SU-DHL-6 (cell line): Measurements from ENCODE around the gene E2F3.

ENCODE experiments used
- H2AFZ ChIP-seq: fragments of 200-600 bp; sonication (generic); 2 replicates; pipeline ENCODE4 v1.6.1; 2014; ENCODE audit warnings: low read depth, mild to moderate bottlenecking, moderate library complexity, mixed read lengths, antibody characterized with exemption, low read length; ENCODE audit not compliant: severe bottlenecking
- H3F3A ChIP-seq: fragments of 200-600 bp; shearing (Covaris generic); 2 replicates; pipeline ENCODE4 v1.6.0; 2016; ENCODE audit warnings: antibody characterized with exemption, mild to moderate bottlenecking; ENCODE audit not compliant: insufficient read depth
- H3K27ac ChIP-seq: fragments of 200-600 bp; sonication (generic); 2 replicates; pipeline ENCODE4 v1.5.1; 2016; ENCODE audit warnings: low read depth, mild to moderate bottlenecking, low read length, moderate library complexity, mixed read lengths
- H3K27me3 ChIP-seq: fragments of 200-600 bp; sonication (generic), shearing (Covaris generic); 2 replicates; pipeline ENCODE4 v1.6.0; 2014; ENCODE audit warnings: mild to moderate bottlenecking, low read length
- H3K36me3 ChIP-seq: fragments of 200-600 bp; sonication (generic); 2 replicates; pipeline ENCODE4 v1.6.1; 2014; ENCODE audit warnings: mild to moderate bottlenecking, low read length, mixed read lengths
- H3K4me2 ChIP-seq: fragments of 300-600, 200-600 bp; shearing (Covaris generic), sonication (generic); 2 replicates; pipeline ENCODE4 v1.6.0; 2014; ENCODE audit warnings: low read length, low read depth, mild to moderate bottlenecking; ENCODE audit not compliant: poor library complexity, severe bottlenecking
- H3K4me3 ChIP-seq: fragments of 200-600 bp; sonication (generic); 2 replicates; pipeline ENCODE4 v1.5.1; 2014; ENCODE audit warnings: antibody characterized with exemption, low read length, mild to moderate bottlenecking, mixed read lengths; ENCODE audit not compliant: insufficient read depth, poor library complexity, severe bottlenecking
- H3K79me2 ChIP-seq: fragments of 200-600 bp; sonication (generic); 2 replicates; pipeline ENCODE4 v1.6.1; 2014; ENCODE audit warnings: mild to moderate bottlenecking, low read length, moderate library complexity; ENCODE audit not compliant: insufficient read depth
- H3K9ac ChIP-seq: fragments of 200-600 bp; sonication (generic); 2 replicates; pipeline ENCODE4 v1.7.0; 2014; ENCODE audit warnings: mild to moderate bottlenecking, low read length
- H3K9me2 ChIP-seq: fragments of 200-600 bp; sonication (generic); replicated peaks from 2 replicates; pipeline ENCODE4 v1.6.1; 2014; ENCODE audit warnings: low read length; ENCODE audit not compliant: insufficient read depth
- H3K9me3 ChIP-seq: fragments of 200-600 bp; sonication (generic); 2 replicates; pipeline ENCODE4 v1.6.1; 2014; ENCODE audit warnings: low read length, mixed read lengths; ENCODE audit not compliant: insufficient read depth
- H4K20me1 ChIP-seq: fragments of 200-600 bp; sonication (generic); 2 replicates; pipeline ENCODE4 v1.6.1; 2014; ENCODE audit warnings: low read depth, mild to moderate bottlenecking, antibody characterized with exemption, low read length, moderate library complexity, mixed read lengths
- CTCF ChIP-seq: fragments of 200-600 bp; sonication (generic); IDR thresholded peaks from one replicate; pipeline ENCODE4 v1.5.1; 2017; ENCODE audit warnings: antibody characterized with exemption, mild to moderate bottlenecking, low read length, moderate library complexity; ENCODE audit not compliant: insufficient read depth, poor library complexity, severe bottlenecking
- EZH2phosphoT487 ChIP-seq: fragments of 200-600 bp; sonication (generic), shearing (Covaris generic); conservative IDR thresholded peaks from 2 replicates; pipeline ENCODE4 v1.6.1; 2018; ENCODE audit warnings: mild to moderate bottlenecking, antibody characterized with exemption, low read length, moderate library complexity, mixed read lengths

The E2F3 gene

GRCh38 chr6:20477485-20477884, 75.8 kb downstream of the E2F3 start:
- Histone ChIP-seq H3K9me3 (no peaks in the 10 kb centered on the region), H2AFZ (no peak overlapping the region), H3K27ac (no peak overlapping the region), H3K79me2 (peaks cover 61% of the 10 kb centered on the region), H3F3A (no peaks in the 10 kb centered on the region), H3K9ac (no peak overlapping the region), H3K9me2 (no peaks in the 10 kb centered on the region), H3K4me2 (no peak overlapping the region), H3K27me3 (no peaks in the 10 kb centered on the region), H4K20me1 (no peaks in the 10 kb centered on the region), H3K4me3 (no peak overlapping the region), H3K36me3 (peaks cover 10% of the 10 kb centered on the region; the same call in 1 of the 2 replicates)
- TF ChIP-seq EZH2phosphoT487 (no peak), CTCF (no peak)

GRCh38 chr6:20479060-20479459, 77.4 kb downstream of the E2F3 start:
- H3K27me3 ChIP-seq = no peaks in the 10 kb centered on the region
- H3F3A ChIP-seq = no peaks in the 10 kb centered on the region
- H3K4me2 ChIP-seq = no peak overlapping the region
- no peak overlapping the region for H3K9ac ChIP-seq
- no peak overlapping the region for H3K4me3 ChIP-seq
- peaks cover 54% of the 10 kb centered on the region for H3K79me2 ChIP-seq
- no peaks in the 10 kb centered on the region for H3K9me3 ChIP-seq
- H2AFZ ChIP-seq = no peak overlapping the region
- H3K9me2 ChIP-seq = no peaks in the 10 kb centered on the region
- no peaks in the 10 kb centered on the region for H4K20me1 ChIP-seq
- H3K36me3 ChIP-seq = peaks cover 20% of the 10 kb centered on the region
- TF ChIP-seq CTCF = no peak
- H3K27ac ChIP-seq = no peak overlapping the region

GRCh38 chr6:20479526-20479925, 77.8 kb downstream of the E2F3 start:
- Histone ChIP-seq H3F3A (no peaks in the 10 kb centered on the region), H3K27ac (no peak overlapping the region), H3K9ac (no peak overlapping the region), H4K20me1 (no peaks in the 10 kb centered on the region), H2AFZ (no peak overlapping the region), H3K36me3 (peaks cover 20% of the 10 kb centered on the region), H3K9me3 (no peaks in the 10 kb centered on the region), H3K4me3 (no peak overlapping the region), H3K4me2 (no peak overlapping the region), H3K9me2 (no peaks in the 10 kb centered on the region), H3K27me3 (no peaks in the 10 kb centered on the region), H3K79me2 (peaks cover 49% of the 10 kb centered on the region)
- no peak for TF ChIP-seq EZH2phosphoT487
- TF ChIP-seq CTCF = no peak

- Histone ChIP-seq H3K9me3 (no peaks in the 10 kb centered on the region), H2AFZ (no peak overlapping the region), H3K4me2 (no peak overlapping the region), H3K9ac (no peak overlapping the region), H3K9me2 (no peaks in the 10 kb centered on the region), H3K4me3 (no peak overlapping the region), H3K79me2 (peaks cover 32% of the 10 kb centered on the region), H4K20me1 (no peaks in the 10 kb centered on the region), H3K27ac (no peak overlapping the region), H3K36me3 (peaks cover 24% of the 10 kb centered on the region), H3K27me3 (no peaks in the 10 kb centered on the region), H3F3A (no peaks in the 10 kb centered on the region)
- no peak for TF ChIP-seq CTCF
- no peak for TF ChIP-seq EZH2phosphoT487
Observed at GRCh38 chr6:20481281-20481680, 79.6 kb downstream of the E2F3 start.
